Glutamatergic neuron (in vitro differentiated cells): Measurements from ENCODE around the gene FOXP3. TPM values are rescaled to one million over a fixed set of nuclear protein-coding genes. Genes with fewer than 3 reads are reported as not detected.
A peak's percentile ranks its signal among the peaks of the same experiment; 100 is the strongest.
"Not testable (repeated sequence)": the region's sequence is repeated elsewhere in the genome, so short reads cannot be mapped to it uniquely, and the experiment has no call there.

Experiments
- DNase-seq: peaks from one replicate; pipeline ENCODE4 v3.0.0; 2022
- H3K27ac Mint-ChIP-seq: one replicate; pipeline ENCODE4 v1.8.0; 2020; ENCODE audit warnings: mild to moderate bottlenecking, mixed read lengths, inconsistent platforms; ENCODE audit not compliant: unreplicated experiment
- H3K27me3 Mint-ChIP-seq: one replicate; pipeline ENCODE4 v1.8.0; 2020; ENCODE audit warnings: mild to moderate bottlenecking, moderate library complexity, mixed read lengths, inconsistent platforms; ENCODE audit not compliant: unreplicated experiment
- H3K36me3 Mint-ChIP-seq: one replicate; pipeline ENCODE4 v1.8.0; 2020; ENCODE audit warnings: mild to moderate bottlenecking, mixed read lengths, inconsistent platforms; ENCODE audit not compliant: unreplicated experiment
- H3K4me1 Mint-ChIP-seq: one replicate; pipeline ENCODE4 v1.8.0; 2020; ENCODE audit warnings: mild to moderate bottlenecking, low read depth, mixed read lengths, inconsistent platforms; ENCODE audit not compliant: unreplicated experiment
- H3K4me3 Mint-ChIP-seq: one replicate; pipeline ENCODE4 v1.8.0; 2020; ENCODE audit warnings: mild to moderate bottlenecking, mixed read lengths, inconsistent platforms; ENCODE audit not compliant: unreplicated experiment
- H3K9me3 Mint-ChIP-seq: one replicate; pipeline ENCODE4 v1.8.0; 2020; ENCODE audit warnings: mild to moderate bottlenecking, moderate library complexity, mixed read lengths, inconsistent platforms; ENCODE audit not compliant: unreplicated experiment
- CTCF ChIP-seq: fragments of 200-600 bp; sonication (generic); IDR thresholded peaks from one replicate; pipeline ENCODE4 v1.5.0; 2021; ENCODE audit not compliant: partially characterized antibody, unreplicated experiment
- long read RNA-seq: library from polyadenylated mRNA; unstranded; transcript quantifications from one replicate; pipeline ENCODE4 v2.0.0, GENCODE V29; 2020; ENCODE audit not compliant: unreplicated experiment
- total RNA-seq: library from RNA; stranded (reverse); fragmentation: NEBNext Ultra II Directional; extraction: Animal tissue kit (Norgen Biotek cat#: 25700); gene quantifications from one replicate; pipeline ENCODE4 v1.2.1, GENCODE V29; 2021; ENCODE audit not compliant: unreplicated experiment

FOXP3 gene
- total RNA-seq = 0.78 TPM
- long read RNA-seq = 0 reads

- TF ChIP-seq CTCF = no peak
Measured at GRCh38 chrX:49264460-49264859, at the start of gene FOXP3. TSS of gene FOXP3 (minus strand) at chrX:49264710. CDS start at chrX:49258505, 6,205 bp downstream.

GRCh38 chrX:49312176-49312575 lies 47.7 kb upstream of the FOXP3 start:
- no peak for TF ChIP-seq CTCF
- no peak overlapping the region for H3K4me3 Mint-ChIP-seq
- peaks cover 2% of the 10 kb centered on the region for H3K27me3 Mint-ChIP-seq
- H3K4me1 Mint-ChIP-seq = peaks cover 2% of the 10 kb centered on the region
- no peaks in the 10 kb centered on the region for H3K36me3 Mint-ChIP-seq
- no peaks in the 10 kb centered on the region for H3K9me3 Mint-ChIP-seq
- DNase-seq = no peak
- no peak overlapping the region for H3K27ac Mint-ChIP-seq

More at GRCh38 chrX:49264460-49264859, at the start of gene FOXP3:
- DNase-seq = no peak
- Mint-ChIP-seq H3K27me3 (peaks cover 5% of the 10 kb centered on the region), H3K36me3 (no peaks in the 10 kb centered on the region), H3K4me3 (no peak within 1 kb of the TSS), H3K4me1 (peaks cover 11% of the 10 kb centered on the region), H3K9me3 (peaks cover 15% of the 10 kb centered on the region), H3K27ac (peak within 1 kb of the TSS; percentile 28)

- no peak overlapping the region for H3K4me3 Mint-ChIP-seq
- H3K4me1 Mint-ChIP-seq = peaks cover 2% of the 10 kb centered on the region
- H3K9me3 Mint-ChIP-seq = no peaks in the 10 kb centered on the region
- H3K27ac Mint-ChIP-seq = no peak overlapping the region
- no peaks in the 10 kb centered on the region for H3K36me3 Mint-ChIP-seq
- peaks cover 2% of the 10 kb centered on the region for H3K27me3 Mint-ChIP-seq
- no peak for DNase-seq
- no peak for TF ChIP-seq CTCF
Measured at GRCh38 chrX:49310371-49310770, 45.9 kb upstream of the FOXP3 start.

- TF ChIP-seq CTCF = no peak
- H3K27me3 Mint-ChIP-seq = peaks cover 2% of the 10 kb centered on the region
- peaks cover 2% of the 10 kb centered on the region for H3K4me1 Mint-ChIP-seq
- H3K36me3 Mint-ChIP-seq = no peaks in the 10 kb centered on the region
- DNase-seq = no peak
- no peak overlapping the region for H3K27ac Mint-ChIP-seq
- no peaks in the 10 kb centered on the region for H3K9me3 Mint-ChIP-seq
- H3K4me3 Mint-ChIP-seq = no peak overlapping the region
Measured at GRCh38 chrX:49309401-49309981, 45.0 kb upstream of the FOXP3 start.

- H3K9me3 Mint-ChIP-seq = no peaks in the 10 kb centered on the region
- no peak for DNase-seq
- peaks cover 2% of the 10 kb centered on the region for H3K27me3 Mint-ChIP-seq
- H3K27ac Mint-ChIP-seq = no peak overlapping the region
- no peaks in the 10 kb centered on the region for H3K36me3 Mint-ChIP-seq
- no peak overlapping the region for H3K4me3 Mint-ChIP-seq
- peaks cover 2% of the 10 kb centered on the region for H3K4me1 Mint-ChIP-seq
- TF ChIP-seq CTCF = no peak
Measured at GRCh38 chrX:49308604-49309269, 44.2 kb upstream of the FOXP3 start.

- not testable (repeated sequence) for H3K4me3 Mint-ChIP-seq, H3K4me1 Mint-ChIP-seq, H3K9me3 Mint-ChIP-seq, H3K36me3 Mint-ChIP-seq, H3K27me3 Mint-ChIP-seq, H3K27ac Mint-ChIP-seq, DNase-seq
Measured at GRCh38 chrX:49307775-49308174, 43.3 kb upstream of the FOXP3 start.
